CD4-positive, alpha-beta T cell (primary cell): ENCODE measurements around the gene RET. TPM values are rescaled to one million over a fixed set of nuclear protein-coding genes. Genes with fewer than 3 reads are reported as not detected.
A peak's percentile ranks its signal among the peaks of the same experiment; 100 is the strongest.

Experiments used
- ATAC-seq: fragments of 200-7000 bp; cut with Tn5 transposase; one replicate; pipeline ENCODE4 v1.10.0; 2022; ENCODE audit warnings: mild to moderate bottlenecking; ENCODE audit not compliant: poor library complexity
- CTCF ChIA-PET: fragments of 350-600 bp; sonication (Branson Sonifier 250); formaldehyde crosslinking; loops from one replicate; lab custom pipeline; 2021; ENCODE audit warnings: antibody characterized with exemption, inconsistent platforms; lab: Charles Lee
- POLR2A ChIA-PET: fragments of 350-600 bp; sonication (Branson Sonifier 250); formaldehyde crosslinking; loops from one replicate; lab custom pipeline; 2021; ENCODE audit warnings: antibody characterized with exemption, inconsistent platforms; lab: Charles Lee
- DNase-seq, 14 experiments: peaks; one replicate each; pipeline ENCODE4 v3.0.0-alpha.2; 2013 to 2020; ENCODE audit warnings: mixed read lengths in 2 of 14
- H3K27ac ChIP-seq, 2 donors: one replicate each; pipeline versions ENCODE4 v1.5.1 to v1.7.0; 2013; ENCODE audit warnings: low read length in 2 of 2, low read depth in 1 of 2, mild to moderate bottlenecking in 1 of 2
- H3K27me3 ChIP-seq, 2 experiments: 1 replicate in 1 of 2; 2 replicates in 1 of 2; pipeline versions ENCODE4 v1.6.1 to v1.7.0; 2013; ENCODE audit warnings: low read length in 2 of 2, control low read depth in 1 of 2, mild to moderate bottlenecking in 1 of 2, moderate library complexity in 1 of 2; ENCODE audit not compliant: insufficient read depth in 2 of 2, control insufficient read depth in 1 of 2
- H3K36me3 ChIP-seq: one replicate; pipeline ENCODE4 v1.6.1; 2013; ENCODE audit warnings: low read length, control low read depth; ENCODE audit not compliant: insufficient read depth
- H3K4me1 ChIP-seq: one replicate; pipeline ENCODE4 v1.6.1; 2013; ENCODE audit warnings: low read length, control low read depth; ENCODE audit not compliant: insufficient read depth
- H3K4me3 ChIP-seq: one replicate; pipeline ENCODE4 v1.5.1; 2013; ENCODE audit warnings: mild to moderate bottlenecking, low read length, moderate library complexity
- H3K9me3 ChIP-seq, 2 experiments: 1 replicate in 1 of 2; 2 replicates in 1 of 2; pipeline versions ENCODE4 v1.6.1 to v1.7.0; 2013; ENCODE audit warnings: low read length in 2 of 2, mild to moderate bottlenecking in 2 of 2, control low read depth in 1 of 2, moderate library complexity in 1 of 2; ENCODE audit not compliant: control insufficient read depth in 1 of 2, insufficient read depth in 1 of 2
- H3K27ac Mint-ChIP-seq: one replicate; pipeline ENCODE4 v1.8.0; 2020; ENCODE audit warnings: mixed read lengths
- H3K27me3 Mint-ChIP-seq: one replicate; pipeline ENCODE4 v1.8.0; 2021; ENCODE audit warnings: mixed read lengths
- H3K36me3 Mint-ChIP-seq: one replicate; pipeline ENCODE4 v1.8.0; 2021; ENCODE audit warnings: low read depth, mixed read lengths
- H3K4me1 Mint-ChIP-seq: one replicate; pipeline ENCODE4 v1.8.0; 2021; ENCODE audit warnings: low read depth, mixed read lengths
- H3K4me3 Mint-ChIP-seq: one replicate; pipeline ENCODE4 v1.8.0; 2020; ENCODE audit warnings: mild to moderate bottlenecking, mixed read lengths
- H3K9me3 Mint-ChIP-seq: one replicate; pipeline ENCODE4 v1.8.0; 2020; ENCODE audit warnings: mixed read lengths
- CTCF ChIP-seq: fragments of 200-600 bp; IDR thresholded peaks from one replicate; pipeline ENCODE4 v1.8.0; 2022; ENCODE audit warnings: antibody characterized with exemption, mild to moderate bottlenecking
- intact Hi-C, 2 experiments: fragments of 100-400 bp; cut with DNase I in 1 of 2; cut with micrococcal nuclease in 1 of 2; formaldehyde crosslinking; loops; one replicate each; pipeline versions ENCODE4 v1.15.1 to v1.9.0; 2023 to 2025; cut with DNase I, micrococcal nuclease
- total RNA-seq, 174 experiments: library from RNA in 2 of 174; stranded (reverse) in 2 of 174; gene quantifications; one replicate each; pipeline ENCODE4 v1.2.3 and lab custom pipeline; 2021 to 2026

RET gene
- total RNA-seq, 2 experiments from 2014 or later, result not detected

GRCh38 chr10:43102063-43102828, 25.4 kb downstream of the RET start:
- no peak for TF ChIP-seq CTCF
- peak overlapping the region; percentile 67 for H3K4me3 Mint-ChIP-seq
- Histone ChIP-seq H3K27ac (no peak overlapping the region), H3K4me1 (peaks cover 23% of the 10 kb centered on the region), H3K4me3 (no peak overlapping the region), H3K36me3 (no peaks in the 10 kb centered on the region), H3K9me3 (peaks cover 0 to 6% of the 10 kb centered on the region in 2 experiments), H3K27me3 (peaks cover 18 to 25% of the 10 kb centered on the region in 2 experiments)
- no peak overlapping the region for H3K27ac Mint-ChIP-seq
- no peaks in the 10 kb centered on the region for H3K9me3 Mint-ChIP-seq
- ATAC-seq (no peak), DNase-seq (no peak)
- no peaks in the 10 kb centered on the region for H3K36me3 Mint-ChIP-seq
- POLR2A ChIA-PET, result no interaction called here
- CTCF ChIA-PET, result no interaction called here
- H3K4me1 Mint-ChIP-seq, result peaks cover 4% of the 10 kb centered on the region
- H3K27me3 Mint-ChIP-seq, result peaks cover 32% of the 10 kb centered on the region
- intact Hi-C loops, result loop anchor here in 1 of 2 experiments (10.0 kb wide), 1 partner anchor 547 kb away; no protein-coding TSS in a partner anchor

GRCh38 chr10:43105102-43105955, 28.5 kb downstream of the RET start:
- no peaks in the 10 kb centered on the region for H3K9me3 Mint-ChIP-seq
- no peaks in the 10 kb centered on the region for H3K36me3 Mint-ChIP-seq
- peaks cover 18 to 25% of the 10 kb centered on the region in 2 experiments for H3K27me3 ChIP-seq
- H3K27ac ChIP-seq, result no peak overlapping the region
- H3K27me3 Mint-ChIP-seq, result peaks cover 28% of the 10 kb centered on the region
- peak overlapping the region; percentile 62 for H3K4me3 ChIP-seq
- ATAC-seq (peak; percentile 98), DNase-seq (peak; percentile 49 to 87 (median 67))
- H3K9me3 ChIP-seq, result peaks cover 0 to 6% of the 10 kb centered on the region in 2 experiments
- H3K4me1 Mint-ChIP-seq, result peaks cover 4% of the 10 kb centered on the region
- H3K4me3 Mint-ChIP-seq, result peak overlapping the region; percentile 76
- peak; percentile 99 for TF ChIP-seq CTCF
- no peak overlapping the region for H3K27ac Mint-ChIP-seq
- H3K4me1 ChIP-seq, result peaks cover 23% of the 10 kb centered on the region
- CTCF ChIA-PET, result interaction anchor here (0.7 to 1.5 kb wide), 3 partner anchors 15 to 353 kb away, joined by 3 read pairs; partner anchors contain the start of gene CSGALNACT2
- H3K36me3 ChIP-seq, result no peaks in the 10 kb centered on the region
- intact Hi-C loops, result loop anchor here (1.0 to 10.0 kb wide), 4 partner anchors 239 to 551 kb away; no protein-coding TSS in a partner anchor
- POLR2A ChIA-PET, result interaction anchor here (0.7 to 1.0 kb wide), 2 partner anchors 15 to 33 kb away, joined by 3 to 5 read pairs; partner anchors contain the start of gene CSGALNACT2

- DNase-seq, result no peak
- Mint-ChIP-seq H3K9me3 (no peaks in the 10 kb centered on the region), H3K4me3 (no peak overlapping the region), H3K4me1 (peaks cover 4% of the 10 kb centered on the region), H3K36me3 (no peaks in the 10 kb centered on the region), H3K27ac (no peak overlapping the region), H3K27me3 (peaks cover 28% of the 10 kb centered on the region)
- Histone ChIP-seq H3K27me3 (peaks cover 18 to 25% of the 10 kb centered on the region in 2 experiments), H3K27ac (no peak overlapping the region), H3K36me3 (no peaks in the 10 kb centered on the region), H3K4me1 (peaks cover 23% of the 10 kb centered on the region), H3K4me3 (no peak overlapping the region), H3K9me3 (peaks cover 0 to 6% of the 10 kb centered on the region in 2 experiments)
- no peak for ATAC-seq
- ChIA-PET POLR2A (no interaction called here), CTCF (interaction anchor here (1.5 kb wide), 1 partner anchor 32 kb away, joined by 3 read pairs; the partner anchor contains the start of gene CSGALNACT2)
- no peak for TF ChIP-seq CTCF
- intact Hi-C loops, result loop anchor here (1.0 to 10.0 kb wide), 5 partner anchors 29 to 551 kb away; no protein-coding TSS in a partner anchor
These were observed 29.0 kb downstream of the RET start for GRCh38 chr10:43105956-43106229.
